Astrocyte (in vitro differentiated cells and primary cell): ENCODE data around the gene FA2H.

Experiments
- EZH2 ChIP-seq: IDR thresholded peaks from 2 replicates; pipeline ENCODE4 v1.6.1; 2012; ENCODE audit warnings: mild to moderate bottlenecking, low read length, inconsistent platforms; ENCODE audit not compliant: insufficient read depth
- TF ChIP-seq, protein P1 (sequence below): IDR thresholded peaks from 2 replicates; pipeline ENCODE4 v1.5.1; 2011; ENCODE audit warnings: low read depth, mild to moderate bottlenecking, inconsistent platforms, low read length, moderate library complexity; ENCODE audit not compliant: insufficient read depth

DNA sequence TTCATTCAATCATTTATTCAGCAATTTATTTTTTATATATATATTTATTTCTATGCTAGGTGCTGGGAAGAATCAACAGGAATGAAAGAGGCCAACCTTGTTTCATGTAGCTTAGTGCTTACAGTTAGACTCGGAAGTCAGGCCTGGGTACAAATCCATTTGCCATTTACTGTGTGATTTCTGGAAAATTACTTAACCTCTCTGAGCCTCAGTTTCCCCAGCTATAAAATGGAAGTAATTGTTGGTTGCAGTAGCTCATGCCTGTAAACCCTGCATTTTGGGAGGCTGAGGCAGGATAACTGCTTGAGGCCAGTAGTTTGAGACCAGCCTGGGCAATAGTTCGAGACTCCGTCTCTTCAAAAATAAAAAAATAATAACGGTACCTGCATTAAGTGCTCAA lies 46.7 kb downstream of the FA2H start:
- TF ChIP-seq, protein P1, sequence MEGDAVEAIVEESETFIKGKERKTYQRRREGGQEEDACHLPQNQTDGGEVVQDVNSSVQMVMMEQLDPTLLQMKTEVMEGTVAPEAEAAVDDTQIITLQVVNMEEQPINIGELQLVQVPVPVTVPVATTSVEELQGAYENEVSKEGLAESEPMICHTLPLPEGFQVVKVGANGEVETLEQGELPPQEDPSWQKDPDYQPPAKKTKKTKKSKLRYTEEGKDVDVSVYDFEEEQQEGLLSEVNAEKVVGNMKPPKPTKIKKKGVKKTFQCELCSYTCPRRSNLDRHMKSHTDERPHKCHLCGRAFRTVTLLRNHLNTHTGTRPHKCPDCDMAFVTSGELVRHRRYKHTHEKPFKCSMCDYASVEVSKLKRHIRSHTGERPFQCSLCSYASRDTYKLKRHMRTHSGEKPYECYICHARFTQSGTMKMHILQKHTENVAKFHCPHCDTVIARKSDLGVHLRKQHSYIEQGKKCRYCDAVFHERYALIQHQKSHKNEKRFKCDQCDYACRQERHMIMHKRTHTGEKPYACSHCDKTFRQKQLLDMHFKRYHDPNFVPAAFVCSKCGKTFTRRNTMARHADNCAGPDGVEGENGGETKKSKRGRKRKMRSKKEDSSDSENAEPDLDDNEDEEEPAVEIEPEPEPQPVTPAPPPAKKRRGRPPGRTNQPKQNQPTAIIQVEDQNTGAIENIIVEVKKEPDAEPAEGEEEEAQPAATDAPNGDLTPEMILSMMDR: no peak
- TF ChIP-seq EZH2: no peak
